HG02588 (cell line): ENCODE measurements around the gene LECT2.

Source experiments
- ATAC-seq: cut with Tn5 transposase; IDR thresholded peaks from one replicate; pipeline ENCODE4 v1.9.1; 2021; ENCODE audit warnings: mild to moderate bottlenecking, moderate library complexity; ENCODE audit not compliant: unreplicated experiment

Gene LECT2

GRCh38 chr5:135954899-135955298, at the start of gene LECT2:
TSS of gene LECT2 (minus strand) at chr5:135954983. CDS start at chr5:135954833, 150 bp downstream.
- no peak for ATAC-seq

GRCh38 chr5:136004436-136004835, 49.7 kb upstream of the LECT2 start:
- ATAC-seq, result no peak

GRCh38 chr5:136001466-136001981, 46.7 kb upstream of the LECT2 start:
- ATAC-seq, result no peak

GRCh38 chr5:136000932-136001331, 46.1 kb upstream of the LECT2 start:
- no peak for ATAC-seq

GRCh38 chr5:136000147-136000546, 45.4 kb upstream of the LECT2 start:
- ATAC-seq, result no peak

GRCh38 chr5:135999406-136000139, 44.8 kb upstream of the LECT2 start:
- no peak for ATAC-seq

GRCh38 chr5:135998889-135999288, 44.1 kb upstream of the LECT2 start:
- no peak for ATAC-seq

GRCh38 chr5:135997673-135998335, 43.0 kb upstream of the LECT2 start:
- no peak for ATAC-seq

GRCh38 chr5:135996611-135997010, 41.8 kb upstream of the LECT2 start:
- ATAC-seq, result no peak

GRCh38 chr5:135995976-135996375, 41.2 kb upstream of the LECT2 start:
- ATAC-seq, result no peak

- no peak for ATAC-seq
These were observed 39.3 kb upstream of the LECT2 start for GRCh38 chr5:135993880-135994636.

GRCh38 chr5:135993335-135993879, 38.6 kb upstream of the LECT2 start:
- no peak for ATAC-seq

- no peak for ATAC-seq
These were observed 36.6 kb upstream of the LECT2 start for GRCh38 chr5:135991429-135991828.

GRCh38 chr5:135990528-135991255, 35.9 kb upstream of the LECT2 start:
- ATAC-seq, result no peak

- no peak for ATAC-seq
These were observed 34.9 kb upstream of the LECT2 start for GRCh38 chr5:135989686-135990085.

- no peak for ATAC-seq
These were observed 33.8 kb upstream of the LECT2 start for GRCh38 chr5:135988546-135988945.

GRCh38 chr5:135986891-135987401, 32.2 kb upstream of the LECT2 start:
- ATAC-seq, result no peak

- no peak for ATAC-seq
These were observed 31.6 kb upstream of the LECT2 start for GRCh38 chr5:135986401-135986800.

- ATAC-seq, result no peak
These were observed 31.2 kb upstream of the LECT2 start for GRCh38 chr5:135985951-135986350.

GRCh38 chr5:135980620-135981019, 25.8 kb upstream of the LECT2 start:
- no peak for ATAC-seq
